HepG2 (cell line): ENCODE data around the gene CDK15. TPM values are rescaled to one million over a fixed set of nuclear protein-coding genes. Genes with fewer than 3 reads are reported as not detected.

ENCODE experiments used
- ARID2 ChIP-seq: sonication (generic); formaldehyde crosslinking; IDR thresholded peaks from 2 replicates; pipeline ENCODE4 v1.8.1; 2022; ENCODE audit warnings: mild to moderate bottlenecking, missing genetic modification reagents, borderline replicate concordance
- CC2D1A ChIP-seq: sonication (generic); formaldehyde crosslinking; IDR thresholded peaks from 2 replicates; pipeline ENCODE4 v1.8.1; 2023; ENCODE audit warnings: mild to moderate bottlenecking, missing genetic modification reagents
- CEBPG ChIP-seq: IDR thresholded peaks from 2 replicates; pipeline ENCODE4 v1.6.1; 2016
- DNMT1 ChIP-seq: sonication (generic); formaldehyde crosslinking; IDR thresholded peaks from 2 replicates; pipeline ENCODE4 v1.5.1; 2020; ENCODE audit warnings: mild to moderate bottlenecking, missing genetic modification reagents
- DR1 ChIP-seq: sonication (generic); formaldehyde crosslinking; IDR thresholded peaks from 2 replicates; pipeline ENCODE4 v1.8.0; 2021; ENCODE audit warnings: mild to moderate bottlenecking, missing genetic modification reagents, inconsistent platforms
- EZH2 ChIP-seq: conservative IDR thresholded peaks from 2 replicates; pipeline ENCODE4 v1.6.1; 2012; ENCODE audit warnings: mild to moderate bottlenecking, low read depth, low read length, moderate library complexity
- FOXP1 ChIP-seq, 2 experiments: fragments of 450-650 bp in 1 of 2; IDR thresholded peaks; 2 replicates each; pipeline ENCODE4 v1.6.1; 2017 to 2018; ENCODE audit warnings: antibody characterized with exemption in 1 of 2
- HCFC1 ChIP-seq: fragments of 150-350 bp; IDR thresholded peaks from 2 replicates; pipeline ENCODE4 v1.6.1; 2014; ENCODE audit warnings: low read depth, low read length
- HNRNPUL1 ChIP-seq: fragments of 200-400 bp; formaldehyde crosslinking; IDR thresholded peaks from 2 replicates; pipeline ENCODE4 v1.6.1; 2017; ENCODE audit warnings: low read depth, mild to moderate bottlenecking, low read length, moderate library complexity
- NFRKB ChIP-seq: fragments of 450-650 bp; IDR thresholded peaks from 2 replicates; pipeline ENCODE4 v1.6.1; 2017
- ZNF318 ChIP-seq: sonication (generic); formaldehyde crosslinking; IDR thresholded peaks from 2 replicates; pipeline ENCODE4 v1.4.0; 2020; ENCODE audit warnings: mild to moderate bottlenecking, missing genetic modification reagents
- ZNF34 ChIP-seq: sonication (generic); formaldehyde crosslinking; IDR thresholded peaks from 2 replicates; pipeline ENCODE4 v1.4.0; 2020; ENCODE audit warnings: mild to moderate bottlenecking, missing genetic modification reagents, borderline replicate concordance
- ZNF432 ChIP-seq: sonication (generic); formaldehyde crosslinking; IDR thresholded peaks from 2 replicates; pipeline ENCODE4 v1.5.0; 2020; ENCODE audit warnings: missing genetic modification reagents, mild to moderate bottlenecking, borderline replicate concordance
- ZNF441 ChIP-seq: sonication (generic); formaldehyde crosslinking; IDR thresholded peaks from 2 replicates; pipeline ENCODE4 v1.7.0; 2021; ENCODE audit warnings: missing genetic modification reagents, borderline replicate concordance
- ZNF746 ChIP-seq: sonication (generic); formaldehyde crosslinking; IDR thresholded peaks from 2 replicates; pipeline ENCODE4 v1.8.0; 2022; ENCODE audit warnings: mild to moderate bottlenecking, missing genetic modification reagents
- ZNF883 ChIP-seq: sonication (generic); formaldehyde crosslinking; IDR thresholded peaks from 2 replicates; pipeline ENCODE4 v1.5.1; 2020; ENCODE audit warnings: mild to moderate bottlenecking, missing genetic modification reagents; ENCODE audit errors: not compliant biosample characterization
- polyA plus RNA-seq, 8 experiments: library from polyadenylated mRNA; depleted of rRNA in 3 of 8; stranded (reverse) in 7 of 8; unstranded in 1 of 8; fragments of >200 nt; fragmentation: Illumina TruSeq in 4 of 8; extraction: Trizol in 4 of 8; gene quantifications; 2 replicates each; pipeline versions ENCODE4 v1.2.1 to v1.2.3, GENCODE V29; 2011 to 2016; ENCODE audit warnings: low read depth in 4 of 8, missing spikeins in 1 of 8, mixed read lengths in 1 of 8; ENCODE audit not compliant: insufficient read depth in 1 of 8
- total RNA-seq, 5 experiments: library from RNA; depleted of rRNA; stranded (reverse); fragments of >200 nt; fragmentation: Illumina TruSeq; extraction: Trizol; gene quantifications; 2 replicates each; pipeline ENCODE4 v1.2.3, GENCODE V29; 2016; ENCODE audit warnings: low read depth in 1 of 5
- TF ChIP-seq, protein P1 (sequence below): sonication (generic); formaldehyde crosslinking; IDR thresholded peaks from 2 replicates; pipeline ENCODE4 v1.8.0; 2023; ENCODE audit warnings: mild to moderate bottlenecking, missing genetic modification reagents
- TF ChIP-seq, protein P2 (sequence below): sonication (generic); formaldehyde crosslinking; IDR thresholded peaks from 2 replicates; pipeline ENCODE4 v1.4.0; 2020; ENCODE audit warnings: missing genetic modification reagents

CDK15 gene
- total and polyA plus RNA-seq, 2 of the 13 experiments (the other 11 are each of a cell fraction or from before 2014, with no cell fraction given): not detected

DNA sequence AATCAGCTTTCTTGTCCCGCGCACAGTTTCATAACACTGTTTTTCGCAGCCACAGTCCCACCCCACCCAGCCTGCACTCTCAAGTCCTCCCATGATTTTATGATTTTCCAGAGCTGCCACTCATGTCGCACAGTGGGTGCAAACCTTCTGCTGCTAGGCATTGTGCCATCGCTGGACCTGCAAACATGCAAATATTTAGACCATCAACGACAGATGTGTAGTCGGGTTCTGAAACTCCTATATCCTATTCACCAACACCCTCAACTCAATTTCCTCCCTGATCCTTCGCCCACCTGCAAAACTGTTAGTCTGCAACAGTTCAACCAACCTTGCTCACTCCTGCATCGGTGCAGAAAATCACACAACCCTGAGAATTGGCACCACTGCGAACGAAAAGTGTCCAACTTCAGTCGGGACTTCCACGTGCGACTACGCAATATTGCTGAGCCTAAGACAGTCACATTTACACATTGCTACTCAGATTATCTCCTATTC is 24.7 kb upstream of the CDK15 start (continued):
- no peak for TF ChIP-seq FOXP1 (IDR thresholded peaks at IDR 0.05)
- no peak for TF ChIP-seq FOXP1 (CRISPR knock-in tag; IDR thresholded peaks at IDR 0.05)
- TF ChIP-seq HCFC1: no peak
- TF ChIP-seq ZNF34 (CRISPR knock-in tag): no peak
- TF ChIP-seq ZNF432 (CRISPR knock-in tag): no peak
- 0 out of 2 replicates have a peak, but pooled peaks have one; percentile 33 for TF ChIP-seq ARID2 (CRISPR knock-in tag)
- TF ChIP-seq DR1: no peak
- TF ChIP-seq EZH2: no peak
- 0 out of 2 replicates have a peak, but pooled peaks have one; percentile 30 for TF ChIP-seq CEBPG (CRISPR knock-in tag)
- peak; percentile 17 for TF ChIP-seq ZNF883
- TF ChIP-seq, protein P1, sequence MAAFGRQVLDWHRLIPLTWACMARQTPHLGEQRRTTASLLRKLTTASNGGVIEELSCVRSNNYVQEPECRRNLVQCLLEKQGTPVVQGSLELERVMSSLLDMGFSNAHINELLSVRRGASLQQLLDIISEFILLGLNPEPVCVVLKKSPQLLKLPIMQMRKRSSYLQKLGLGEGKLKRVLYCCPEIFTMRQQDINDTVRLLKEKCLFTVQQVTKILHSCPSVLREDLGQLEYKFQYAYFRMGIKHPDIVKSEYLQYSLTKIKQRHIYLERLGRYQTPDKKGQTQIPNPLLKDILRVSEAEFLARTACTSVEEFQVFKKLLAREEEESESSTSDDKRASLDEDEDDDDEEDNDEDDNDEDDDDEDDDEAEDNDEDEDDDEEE (CRISPR knock-in tag): 0 out of 2 replicates have a peak, but pooled peaks have one; percentile 74
- 0 out of 2 replicates have a peak, but pooled peaks have one; percentile 2 for TF ChIP-seq ZNF318
- no peak for TF ChIP-seq NFRKB
- TF ChIP-seq HNRNPUL1: no peak
- TF ChIP-seq ZNF441 (CRISPR knock-in tag): no peak
- no peak for TF ChIP-seq ZNF746
- 0 out of 2 replicates have a peak, but pooled peaks have one; percentile 26 for TF ChIP-seq DNMT1 (CRISPR knock-in tag)
- TF ChIP-seq, protein P2, sequence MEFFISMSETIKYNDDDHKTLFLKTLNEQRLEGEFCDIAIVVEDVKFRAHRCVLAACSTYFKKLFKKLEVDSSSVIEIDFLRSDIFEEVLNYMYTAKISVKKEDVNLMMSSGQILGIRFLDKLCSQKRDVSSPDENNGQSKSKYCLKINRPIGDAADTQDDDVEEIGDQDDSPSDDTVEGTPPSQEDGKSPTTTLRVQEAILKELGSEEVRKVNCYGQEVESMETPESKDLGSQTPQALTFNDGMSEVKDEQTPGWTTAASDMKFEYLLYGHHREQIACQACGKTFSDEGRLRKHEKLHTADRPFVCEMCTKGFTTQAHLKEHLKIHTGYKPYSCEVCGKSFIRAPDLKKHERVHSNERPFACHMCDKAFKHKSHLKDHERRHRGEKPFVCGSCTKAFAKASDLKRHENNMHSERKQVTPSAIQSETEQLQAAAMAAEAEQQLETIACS (CRISPR knock-in tag): no peak
- TF ChIP-seq CC2D1A (CRISPR knock-in tag): no peak
